Esophagus mucosa (tissue), 1 donor: Measurements from ENCODE around the gene ARGFX. TPM values are rescaled to one million over a fixed set of nuclear protein-coding genes. Genes with fewer than 3 reads are reported as not detected.

Experiments
- ATAC-seq: fragments of 200-7000 bp; cut with Tn5 transposase; one replicate; pipeline ENCODE4 v1.9.1; 2020
- total RNA-seq: library from RNA; stranded (reverse); gene quantifications from one replicate; pipeline ENCODE4 v1.2.4, GENCODE V29; 2023
- donor health status: DM: yes; HTN: yes; CAD: no.

ARGFX gene
- total RNA-seq, 1 donor from 2014 or later: not detected

DNA sequence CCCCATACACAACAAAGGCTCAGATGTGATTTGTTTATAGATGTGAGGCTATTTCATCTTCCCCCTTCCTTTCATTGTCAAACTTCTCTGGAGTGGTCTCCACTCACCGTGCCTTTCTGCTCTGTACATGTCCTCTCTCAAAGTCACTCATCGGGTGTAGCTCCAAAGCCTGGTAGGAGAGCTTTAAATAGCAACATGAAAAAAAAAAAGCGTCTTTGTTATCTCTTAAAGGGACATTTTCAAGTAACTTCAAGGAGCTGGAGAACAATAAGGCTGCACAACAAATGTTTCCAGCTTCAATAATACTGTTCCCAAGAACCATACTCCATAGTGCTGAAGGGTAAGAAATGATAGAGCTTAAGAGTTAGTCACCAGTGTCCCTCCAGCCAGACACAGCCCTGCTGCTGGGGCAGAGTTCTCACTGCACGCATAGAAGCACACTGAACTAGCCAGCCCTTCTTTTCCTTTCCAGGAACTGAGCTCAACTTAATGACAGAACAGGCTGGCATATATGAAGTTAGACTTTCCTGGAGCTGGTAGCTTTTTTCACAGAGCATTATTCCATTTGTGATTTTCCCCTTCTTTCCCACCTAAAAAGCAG, 33.6 kb downstream of the ARGFX start:
- ATAC-seq: no peak

- ATAC-seq: no peak
Measured at GRCh38 chr3:121604759-121605158, 37.0 kb downstream of the ARGFX start.

DNA sequence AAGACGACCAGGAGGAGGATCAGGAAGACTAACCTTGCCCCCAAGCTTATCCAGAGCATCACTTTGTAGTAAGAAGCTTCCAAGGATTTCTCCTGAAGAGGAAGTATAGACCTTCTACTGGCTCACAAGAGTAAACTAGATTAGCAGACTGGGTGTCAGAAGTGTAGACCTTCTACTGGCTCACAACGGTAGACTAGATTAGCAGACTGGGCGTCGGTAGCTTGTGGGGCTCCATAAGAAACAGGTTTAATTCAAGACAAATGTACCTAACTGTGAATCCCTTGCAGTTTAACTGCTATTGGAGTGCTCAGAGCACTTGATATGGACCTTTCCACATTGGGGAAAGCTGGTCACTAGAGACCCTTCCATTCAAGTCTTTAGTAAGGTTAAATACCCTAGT, 38.4 kb downstream of the ARGFX start:
- ATAC-seq: no peak

Other genes with a start within 250 kb of the ARGFX start
- 4.7 TPM for gene POLQ, start 22.0 kb upstream of the ARGFX start, total RNA-seq
- not detected for gene FBXO40, start 25.4 kb downstream of the ARGFX start, total RNA-seq
- 5.1 TPM for gene HCLS1, start 93.0 kb downstream of the ARGFX start, total RNA-seq
- gene GOLGB1, start 181.8 kb downstream of the ARGFX start, total RNA-seq: 35.7 TPM